ENCODE results near the gene LGR6. TPM values are rescaled to one million over a fixed set of nuclear protein-coding genes. Genes with fewer than 3 reads are reported as not detected.

The LGR6 gene
- total RNA-seq, 1 donor from 2014 or later: 3.1 TPM

- TF ChIP-seq, protein P1, sequence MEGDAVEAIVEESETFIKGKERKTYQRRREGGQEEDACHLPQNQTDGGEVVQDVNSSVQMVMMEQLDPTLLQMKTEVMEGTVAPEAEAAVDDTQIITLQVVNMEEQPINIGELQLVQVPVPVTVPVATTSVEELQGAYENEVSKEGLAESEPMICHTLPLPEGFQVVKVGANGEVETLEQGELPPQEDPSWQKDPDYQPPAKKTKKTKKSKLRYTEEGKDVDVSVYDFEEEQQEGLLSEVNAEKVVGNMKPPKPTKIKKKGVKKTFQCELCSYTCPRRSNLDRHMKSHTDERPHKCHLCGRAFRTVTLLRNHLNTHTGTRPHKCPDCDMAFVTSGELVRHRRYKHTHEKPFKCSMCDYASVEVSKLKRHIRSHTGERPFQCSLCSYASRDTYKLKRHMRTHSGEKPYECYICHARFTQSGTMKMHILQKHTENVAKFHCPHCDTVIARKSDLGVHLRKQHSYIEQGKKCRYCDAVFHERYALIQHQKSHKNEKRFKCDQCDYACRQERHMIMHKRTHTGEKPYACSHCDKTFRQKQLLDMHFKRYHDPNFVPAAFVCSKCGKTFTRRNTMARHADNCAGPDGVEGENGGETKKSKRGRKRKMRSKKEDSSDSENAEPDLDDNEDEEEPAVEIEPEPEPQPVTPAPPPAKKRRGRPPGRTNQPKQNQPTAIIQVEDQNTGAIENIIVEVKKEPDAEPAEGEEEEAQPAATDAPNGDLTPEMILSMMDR (IDR thresholded peaks at IDR 0.05; ENCODE audit: unreplicated experiment): no peak
- H3K27me3 Mint-ChIP-seq (ENCODE audit: low read depth): peaks cover 23% of the 10 kb centered on the region
- no peaks in the 10 kb centered on the region for H3K9me3 Mint-ChIP-seq
- no peak overlapping the region for H3K4me3 Mint-ChIP-seq
- no peaks in the 10 kb centered on the region for H3K36me3 Mint-ChIP-seq
- H3K27ac Mint-ChIP-seq: no peak overlapping the region
- peaks cover 4% of the 10 kb centered on the region for H3K4me1 Mint-ChIP-seq
- no peak for DNase-seq (ENCODE audit: low spot score in 2 of 2, unreplicated experiment in 2 of 2)
Measured at GRCh38 chr1:202249846-202250245, 56.2 kb downstream of the LGR6 start.

DNA sequence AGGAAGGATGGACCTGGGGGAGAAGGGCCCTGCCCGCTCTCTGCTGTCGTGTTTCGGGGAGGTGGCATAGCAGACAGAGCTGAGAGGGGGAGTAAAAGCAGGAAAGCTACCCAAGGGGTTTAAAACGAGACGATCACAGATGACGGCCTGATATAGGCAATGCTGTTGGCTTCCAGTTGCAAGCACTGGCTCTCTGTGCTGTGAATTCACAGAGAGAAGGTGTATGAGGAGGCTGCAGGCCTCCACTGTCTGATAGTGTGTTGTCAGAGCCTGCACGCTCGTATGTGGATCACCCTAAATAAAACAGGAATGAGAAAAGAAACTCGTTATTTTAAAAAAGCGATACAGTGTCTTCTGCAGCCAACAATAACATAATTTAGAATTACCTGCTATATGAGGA, 57.4 kb downstream of the LGR6 start:
- H3K36me3 Mint-ChIP-seq: no peaks in the 10 kb centered on the region
- H3K9me3 Mint-ChIP-seq: no peaks in the 10 kb centered on the region
- H3K27ac Mint-ChIP-seq: no peak overlapping the region
- TF ChIP-seq, protein P1 (IDR thresholded peaks at IDR 0.05; ENCODE audit: unreplicated experiment): no peak
- DNase-seq (ENCODE audit: low spot score in 2 of 2, unreplicated experiment in 2 of 2): no peak
- peaks cover 4% of the 10 kb centered on the region for H3K4me1 Mint-ChIP-seq
- H3K4me3 Mint-ChIP-seq: no peak overlapping the region
- peaks cover 23% of the 10 kb centered on the region for H3K27me3 Mint-ChIP-seq (ENCODE audit: low read depth)

- Mint-ChIP-seq H3K27me3 (ENCODE audit: low read depth) (peaks cover 23% of the 10 kb centered on the region), H3K9me3 (peaks cover 2% of the 10 kb centered on the region), H3K27ac (no peak overlapping the region), H3K4me3 (no peak overlapping the region), H3K36me3 (no peaks in the 10 kb centered on the region), H3K4me1 (peaks cover 4% of the 10 kb centered on the region)
- TF ChIP-seq, protein P1 (IDR thresholded peaks at IDR 0.05; ENCODE audit: unreplicated experiment): no peak
- no peak for DNase-seq (ENCODE audit: low spot score in 2 of 2, unreplicated experiment in 2 of 2)
Measured at GRCh38 chr1:202251424-202252256, 58.0 kb downstream of the LGR6 start.

DNA sequence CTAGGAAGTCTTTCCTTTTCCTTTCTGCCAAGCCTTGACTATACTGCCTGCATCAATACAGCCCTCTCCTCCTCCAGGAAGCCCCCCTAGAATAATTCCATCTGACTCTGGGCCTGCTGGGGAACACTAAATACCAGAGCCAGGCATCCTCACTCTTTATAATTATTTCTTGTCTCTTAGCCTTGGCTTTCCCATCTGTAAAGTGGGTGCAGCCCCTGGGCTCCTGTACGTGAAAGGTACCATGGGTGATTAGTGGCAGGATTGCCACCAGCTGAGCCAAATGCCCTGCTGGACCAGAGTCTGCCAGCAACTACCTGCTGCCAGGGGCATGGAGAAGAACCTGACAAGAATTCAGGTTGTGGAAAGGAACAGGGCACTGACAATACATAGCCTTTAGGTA, 58.7 kb downstream of the LGR6 start:
- no peak for DNase-seq (ENCODE audit: low spot score in 2 of 2, unreplicated experiment in 2 of 2)
- TF ChIP-seq, protein P1 (IDR thresholded peaks at IDR 0.05; ENCODE audit: unreplicated experiment): no peak
- no peaks in the 10 kb centered on the region for H3K36me3 Mint-ChIP-seq
- peaks cover 4% of the 10 kb centered on the region for H3K9me3 Mint-ChIP-seq
- no peak overlapping the region for H3K4me3 Mint-ChIP-seq
- no peak overlapping the region for H3K27ac Mint-ChIP-seq
- peaks cover 4% of the 10 kb centered on the region for H3K4me1 Mint-ChIP-seq
- H3K27me3 Mint-ChIP-seq (ENCODE audit: low read depth): peaks cover 25% of the 10 kb centered on the region

- peaks cover 4% of the 10 kb centered on the region for H3K4me1 Mint-ChIP-seq
- peaks cover 4% of the 10 kb centered on the region for H3K9me3 Mint-ChIP-seq
- TF ChIP-seq, protein P1 (IDR thresholded peaks at IDR 0.05; ENCODE audit: unreplicated experiment): no peak
- H3K4me3 Mint-ChIP-seq: no peak overlapping the region
- no peaks in the 10 kb centered on the region for H3K36me3 Mint-ChIP-seq
- peaks cover 33% of the 10 kb centered on the region for H3K27me3 Mint-ChIP-seq (ENCODE audit: low read depth)
- no peak for DNase-seq (ENCODE audit: low spot score in 2 of 2, unreplicated experiment in 2 of 2)
- no peak overlapping the region for H3K27ac Mint-ChIP-seq
Measured at GRCh38 chr1:202254454-202255252, 61.1 kb downstream of the LGR6 start.

Measured in mesothelial cell of epicardium (in vitro differentiated cells).